Measurements from ENCODE around the gene PNKP.
A peak's percentile ranks its signal among the peaks of the same experiment; 100 is the strongest.

PNKP gene

GRCh38 chr19:49856574-49857021 lies 10.8 kb downstream of the PNKP start:
- TF ChIP-seq CTCF (IDR thresholded peaks at IDR 0.05; ENCODE audit: unreplicated experiment in 3 of 3): no peak
- peaks cover 21% of the 10 kb centered on the region for H3K36me3 Mint-ChIP-seq (ENCODE audit: low read depth)
- no peak overlapping the region for H3K4me3 Mint-ChIP-seq
- H3K4me1 Mint-ChIP-seq: peaks cover 20% of the 10 kb centered on the region
- no peaks in the 10 kb centered on the region for H3K9me3 Mint-ChIP-seq
- no peaks in the 10 kb centered on the region for H3K27me3 Mint-ChIP-seq (ENCODE audit: low read depth)
- no peak overlapping the region for H3K27ac Mint-ChIP-seq

- Mint-ChIP-seq H3K27me3 (ENCODE audit: low read depth) (no peaks in the 10 kb centered on the region), H3K4me3 (peak overlapping the region in 1 of 3 experiments; percentile 26), H3K4me1 (peaks cover 20% of the 10 kb centered on the region), H3K36me3 (ENCODE audit: low read depth) (peaks cover 20% of the 10 kb centered on the region), H3K27ac (peak overlapping the region in 1 of 3 experiments; percentile 22), H3K9me3 (no peaks in the 10 kb centered on the region)
- no peak for TF ChIP-seq CTCF (IDR thresholded peaks at IDR 0.05; ENCODE audit: unreplicated experiment in 3 of 3)
These were observed 11.5 kb downstream of the PNKP start for GRCh38 chr19:49855676-49856573.

- Mint-ChIP-seq H3K27ac (peak overlapping the region in 1 of 3 experiments; percentile 22), H3K36me3 (ENCODE audit: low read depth) (peaks cover 21% of the 10 kb centered on the region), H3K4me1 (peaks cover 20% of the 10 kb centered on the region)
These were observed 12.1 kb downstream of the PNKP start for GRCh38 chr19:49855277-49855675.

GRCh38 chr19:49854378-49855263 lies 12.8 kb downstream of the PNKP start:
- Mint-ChIP-seq H3K27ac (no peak overlapping the region), H3K27me3 (ENCODE audit: low read depth) (no peaks in the 10 kb centered on the region), H3K4me1 (peaks cover 23% of the 10 kb centered on the region), H3K9me3 (peaks cover 7% of the 10 kb centered on the region), H3K36me3 (ENCODE audit: low read depth) (peaks cover 28% of the 10 kb centered on the region), H3K4me3 (no peak overlapping the region)
- no peak for TF ChIP-seq CTCF (IDR thresholded peaks at IDR 0.05; ENCODE audit: unreplicated experiment in 3 of 3)

More at GRCh38 chr19:49855277-49855675, 12.1 kb downstream of the PNKP start:
- no peak for TF ChIP-seq CTCF (IDR thresholded peaks at IDR 0.05; ENCODE audit: unreplicated experiment in 3 of 3)
- peaks cover under 1% of the 10 kb centered on the region for H3K9me3 Mint-ChIP-seq
- H3K27me3 Mint-ChIP-seq (ENCODE audit: low read depth): no peaks in the 10 kb centered on the region
- H3K4me3 Mint-ChIP-seq: no peak overlapping the region

GRCh38 chr19:49853852-49854377 lies 13.5 kb downstream of the PNKP start:
- H3K4me3 Mint-ChIP-seq: peak overlapping the region; percentile 79 to 86 (median 85)
- H3K9me3 Mint-ChIP-seq: peaks cover 11% of the 10 kb centered on the region
- peaks cover 23% of the 10 kb centered on the region for H3K4me1 Mint-ChIP-seq
- H3K27me3 Mint-ChIP-seq (ENCODE audit: low read depth): no peaks in the 10 kb centered on the region
- H3K36me3 Mint-ChIP-seq (ENCODE audit: low read depth): peaks cover 32% of the 10 kb centered on the region
- no peak for TF ChIP-seq CTCF (IDR thresholded peaks at IDR 0.05; ENCODE audit: unreplicated experiment in 3 of 3)
- H3K27ac Mint-ChIP-seq: peak overlapping the region in 2 of 3 experiments; percentile 31 to 83
